Stimulated activated naive CD8-positive, alpha-beta T cell treated with anti-CD3 and anti-CD28 coated beads, Interleukin-15, Interleukin-2, amounts not matched to agents 100 ng/mL and 50 ng/mL, for 24 hours (primary cell): Measurements from ENCODE around the gene TM7SF2.
A peak's percentile ranks its signal among the peaks of the same experiment; 100 is the strongest.
"Not testable (repeated sequence)": the region's sequence is repeated elsewhere in the genome, so short reads cannot be mapped to it uniquely, and the experiment has no call there.

ENCODE experiments used
- H3K27ac Mint-ChIP-seq: one replicate; pipeline ENCODE4 v1.8.0; 2021; ENCODE audit warnings: mild to moderate bottlenecking, mixed read lengths
- H3K27me3 Mint-ChIP-seq: one replicate; pipeline ENCODE4 v1.8.0; 2021; ENCODE audit warnings: mixed read lengths
- H3K36me3 Mint-ChIP-seq: one replicate; pipeline ENCODE4 v1.8.0; 2021; ENCODE audit warnings: low read depth, mixed read lengths
- H3K4me1 Mint-ChIP-seq: one replicate; pipeline ENCODE4 v1.8.0; 2021; ENCODE audit warnings: low read depth, mixed read lengths
- H3K4me3 Mint-ChIP-seq: one replicate; pipeline ENCODE4 v1.8.0; 2021; ENCODE audit warnings: mild to moderate bottlenecking, mixed read lengths
- H3K9me3 Mint-ChIP-seq: one replicate; pipeline ENCODE4 v1.8.0; 2021; ENCODE audit warnings: mixed read lengths

TM7SF2 gene

GRCh38 chr11:65116370-65117205 is 4.9 kb downstream of the TM7SF2 start:
- Mint-ChIP-seq H3K9me3 (no peaks in the 10 kb centered on the region), H3K4me3 (peak overlapping the region; percentile 91), H3K27ac (peak overlapping the region; percentile 97), H3K27me3 (no peaks in the 10 kb centered on the region), H3K36me3 (peaks cover 56% of the 10 kb centered on the region), H3K4me1 (peaks cover 75% of the 10 kb centered on the region)

GRCh38 chr11:65117206-65118096 is 5.8 kb downstream of the TM7SF2 start, which contains the start of gene ZNHIT2:
Gene ZNHIT2, minus strand, starts transcription at chr11:65117701. Its CDS starts 48 bp downstream, at chr11:65117653.
- Mint-ChIP-seq H3K27me3 (no peaks in the 10 kb centered on the region), H3K4me1 (peaks cover 75% of the 10 kb centered on the region), H3K36me3 (peaks cover 64% of the 10 kb centered on the region), H3K27ac (peak within 1 kb of the TSS; percentile 97), H3K4me3 (peak within 1 kb of the TSS; percentile 100), H3K9me3 (no peaks in the 10 kb centered on the region)

- H3K4me3 Mint-ChIP-seq: peak overlapping the region; percentile 100
- peaks cover 76% of the 10 kb centered on the region for H3K4me1 Mint-ChIP-seq
- no peaks in the 10 kb centered on the region for H3K27me3 Mint-ChIP-seq
- peaks cover 64% of the 10 kb centered on the region for H3K36me3 Mint-ChIP-seq
- peak overlapping the region; percentile 91 for H3K27ac Mint-ChIP-seq
- H3K9me3 Mint-ChIP-seq: no peaks in the 10 kb centered on the region
Observed at GRCh38 chr11:65118097-65118837, 6.6 kb downstream of the TM7SF2 start.

GRCh38 chr11:65118891-65119669 is 7.4 kb downstream of the TM7SF2 start:
- H3K4me1 Mint-ChIP-seq: peaks cover 75% of the 10 kb centered on the region
- not testable (repeated sequence) for H3K27me3 Mint-ChIP-seq

GRCh38 chr11:65119670-65119995 is 8.0 kb downstream of the TM7SF2 start:
- Mint-ChIP-seq H3K36me3 (peaks cover 71% of the 10 kb centered on the region), H3K27me3 (no peaks in the 10 kb centered on the region), H3K4me1 (peaks cover 77% of the 10 kb centered on the region), H3K27ac (peak overlapping the region; percentile 97), H3K4me3 (peak overlapping the region; percentile 100), H3K9me3 (no peaks in the 10 kb centered on the region)

More at GRCh38 chr11:65118891-65119669, 7.4 kb downstream of the TM7SF2 start:
- H3K4me3 Mint-ChIP-seq: peak overlapping the region; percentile 100
- peaks cover 66% of the 10 kb centered on the region for H3K36me3 Mint-ChIP-seq
- H3K27ac Mint-ChIP-seq: peak overlapping the region; percentile 97
- not testable (repeated sequence) for H3K9me3 Mint-ChIP-seq

GRCh38 chr11:65120831-65121230 is 9.2 kb downstream of the TM7SF2 start:
- no peaks in the 10 kb centered on the region for H3K27me3 Mint-ChIP-seq
- peaks cover 70% of the 10 kb centered on the region for H3K36me3 Mint-ChIP-seq
- peak overlapping the region; percentile 100 for H3K4me3 Mint-ChIP-seq
- peak overlapping the region; percentile 97 for H3K27ac Mint-ChIP-seq
- peaks cover 71% of the 10 kb centered on the region for H3K4me1 Mint-ChIP-seq
- no peaks in the 10 kb centered on the region for H3K9me3 Mint-ChIP-seq

GRCh38 chr11:65121447-65121864 is 9.8 kb downstream of the TM7SF2 start:
- Mint-ChIP-seq H3K36me3 (peaks cover 67% of the 10 kb centered on the region), H3K4me1 (peaks cover 65% of the 10 kb centered on the region), H3K4me3 (peak overlapping the region; percentile 100), H3K27me3 (no peaks in the 10 kb centered on the region), H3K9me3 (no peaks in the 10 kb centered on the region), H3K27ac (peak overlapping the region; percentile 97)

GRCh38 chr11:65121865-65122696 is 10.4 kb downstream of the TM7SF2 start, which contains the start of the genes FAU and MRPL49:
Gene FAU, minus strand, starts transcription at chr11:65122134. Its CDS starts 321 bp downstream, at chr11:65121813.
Gene MRPL49, plus strand, starts transcription at chr11:65122321. Its CDS starts 26 bp downstream, at chr11:65122347.
- Mint-ChIP-seq H3K27me3 (no peaks in the 10 kb centered on the region), H3K36me3 (peaks cover 70% of the 10 kb centered on the region), H3K4me3 (peak within 1 kb of the TSS; percentile 100), H3K27ac (peak within 1 kb of the TSS; percentile 97), H3K4me1 (peaks cover 61% of the 10 kb centered on the region), H3K9me3 (no peaks in the 10 kb centered on the region)

- Mint-ChIP-seq H3K9me3 (no peaks in the 10 kb centered on the region), H3K27ac (peak overlapping the region; percentile 69), H3K36me3 (peaks cover 55% of the 10 kb centered on the region), H3K4me1 (peaks cover 44% of the 10 kb centered on the region), H3K27me3 (no peaks in the 10 kb centered on the region), H3K4me3 (peak overlapping the region; percentile 68)
Observed at GRCh38 chr11:65124480-65125196, 13.0 kb downstream of the TM7SF2 start.

GRCh38 chr11:65125197-65126056 is 13.8 kb downstream of the TM7SF2 start:
- Mint-ChIP-seq H3K9me3 (no peaks in the 10 kb centered on the region), H3K4me1 (peaks cover 38% of the 10 kb centered on the region), H3K4me3 (no peak overlapping the region), H3K36me3 (peaks cover 47% of the 10 kb centered on the region), H3K27me3 (no peaks in the 10 kb centered on the region), H3K27ac (no peak overlapping the region)

- Mint-ChIP-seq H3K27me3 (no peaks in the 10 kb centered on the region), H3K4me3 (no peak overlapping the region), H3K27ac (peak overlapping the region; percentile 15), H3K9me3 (no peaks in the 10 kb centered on the region), H3K36me3 (peaks cover 41% of the 10 kb centered on the region), H3K4me1 (peaks cover 33% of the 10 kb centered on the region)
Observed at GRCh38 chr11:65126624-65127274, 15.1 kb downstream of the TM7SF2 start.
